NT2/D1 (cell line): Measurements from ENCODE around the gene NFS1.

ENCODE experiments used
- DNase-seq: peaks from one replicate; pipeline ENCODE4 v3.0.0-alpha.2; 2011; ENCODE audit warnings: low read depth, low spot score
- H3K27me3 ChIP-seq: 2 replicates; pipeline ENCODE4 v1.6.0; 2011; ENCODE audit warnings: mild to moderate bottlenecking; ENCODE audit not compliant: insufficient read length, insufficient read depth
- H3K36me3 ChIP-seq: 2 replicates; pipeline ENCODE4 v1.6.1; 2011; ENCODE audit warnings: mild to moderate bottlenecking, low read length, mixed read lengths; ENCODE audit not compliant: insufficient read depth, insufficient read length
- H3K4me1 ChIP-seq: 2 replicates; pipeline ENCODE4 v1.5.1; 2011; ENCODE audit not compliant: insufficient read depth, insufficient read length
- H3K4me3 ChIP-seq: 2 replicates; pipeline ENCODE4 v1.5.1; 2011; ENCODE audit warnings: low read depth; ENCODE audit not compliant: insufficient read length
- H3K9ac ChIP-seq: 2 replicates; pipeline ENCODE4 v1.6.0; 2011; ENCODE audit warnings: low read depth; ENCODE audit not compliant: insufficient read length
- H3K9me3 ChIP-seq: 2 replicates; pipeline ENCODE4 v1.5.1; 2011; ENCODE audit warnings: mild to moderate bottlenecking, low read length; ENCODE audit not compliant: insufficient read depth
- SUZ12 ChIP-seq: IDR thresholded peaks from 2 replicates; pipeline ENCODE4 v1.6.1; 2011; ENCODE audit not compliant: insufficient read length, insufficient read depth; ENCODE audit errors: extremely low read depth
- YY1 ChIP-seq: IDR thresholded peaks from 2 replicates; pipeline ENCODE4 v1.6.1; 2011; ENCODE audit not compliant: insufficient read length, insufficient read depth
- ZNF274 ChIP-seq: IDR thresholded peaks from 2 replicates; pipeline ENCODE4 v1.6.1; 2011; ENCODE audit warnings: mild to moderate bottlenecking, low read depth, low read length

The NFS1 gene

GRCh38 chr20:35648836-35649235, 50.3 kb downstream of the NFS1 start:
- no peak for DNase-seq
- H3K27me3 ChIP-seq = no peaks in the 10 kb centered on the region
- no peak for TF ChIP-seq SUZ12
- TF ChIP-seq YY1 = no peak
- TF ChIP-seq ZNF274 = no peak
- H3K36me3 ChIP-seq = peaks cover 33% of the 10 kb centered on the region
- H3K9ac ChIP-seq = no peak overlapping the region
- no peaks in the 10 kb centered on the region for H3K9me3 ChIP-seq
- peaks cover 2% of the 10 kb centered on the region for H3K4me1 ChIP-seq
- H3K4me3 ChIP-seq = no peak overlapping the region

DNA sequence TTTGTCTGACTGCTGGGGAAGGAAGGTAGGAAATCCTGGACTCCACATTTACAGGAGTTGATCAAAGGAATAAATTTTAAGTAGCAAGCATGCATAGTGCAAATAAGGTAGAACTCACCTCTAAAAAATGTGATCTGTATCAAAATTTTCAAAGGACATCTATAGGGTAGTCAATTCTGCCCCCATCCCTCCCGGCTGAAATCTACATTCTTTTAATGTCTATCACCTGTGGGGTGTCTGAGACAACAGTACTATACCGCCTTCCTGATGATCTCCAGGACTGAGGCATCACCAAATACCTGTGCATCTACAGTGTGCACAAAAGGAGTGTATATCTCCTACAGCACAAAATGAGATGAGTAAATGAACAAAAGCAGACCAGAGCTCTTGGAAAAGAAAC, 54.3 kb downstream of the NFS1 start:
- H3K27me3 ChIP-seq = no peaks in the 10 kb centered on the region
- H3K4me3 ChIP-seq = no peak overlapping the region
- H3K9ac ChIP-seq = no peak overlapping the region
- DNase-seq = no peak
- no peaks in the 10 kb centered on the region for H3K9me3 ChIP-seq
- TF ChIP-seq ZNF274 (no peak), YY1 (no peak), SUZ12 (no peak)
- peaks cover 2% of the 10 kb centered on the region for H3K36me3 ChIP-seq
- no peaks in the 10 kb centered on the region for H3K4me1 ChIP-seq

GRCh38 chr20:35643045-35643444, 56.1 kb downstream of the NFS1 start:
- no peak overlapping the region for H3K9ac ChIP-seq
- TF ChIP-seq YY1 (no peak), ZNF274 (no peak), SUZ12 (no peak)
- no peaks in the 10 kb centered on the region for H3K36me3 ChIP-seq
- peaks cover 3% of the 10 kb centered on the region for H3K4me1 ChIP-seq
- no peaks in the 10 kb centered on the region for H3K9me3 ChIP-seq
- DNase-seq = no peak
- no peak overlapping the region for H3K4me3 ChIP-seq
- H3K27me3 ChIP-seq = no peaks in the 10 kb centered on the region

DNA sequence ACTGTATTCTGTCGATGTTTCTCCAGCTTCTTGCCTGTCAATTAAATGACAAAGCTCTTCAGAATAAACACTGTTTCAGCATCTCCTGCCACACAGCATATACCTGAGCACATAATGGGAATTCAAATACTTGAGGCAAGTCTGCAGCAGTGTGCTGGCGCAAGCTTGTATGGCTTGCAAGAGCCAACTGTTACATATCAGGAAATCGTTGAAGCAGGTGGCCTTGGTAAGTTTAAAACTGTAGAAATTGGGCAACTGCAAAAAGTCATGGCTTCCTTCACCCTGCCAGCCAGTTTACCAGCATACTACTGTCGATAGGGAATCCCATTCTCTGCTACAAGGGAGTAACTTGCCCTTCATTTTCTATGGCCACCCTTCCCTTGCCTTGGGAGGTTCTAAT, 57.4 kb downstream of the NFS1 start:
- no peak overlapping the region for H3K9ac ChIP-seq
- H3K9me3 ChIP-seq = no peaks in the 10 kb centered on the region
- H3K4me1 ChIP-seq = peaks cover 6% of the 10 kb centered on the region
- DNase-seq = no peak
- no peak overlapping the region for H3K4me3 ChIP-seq
- no peaks in the 10 kb centered on the region for H3K36me3 ChIP-seq
- H3K27me3 ChIP-seq = no peaks in the 10 kb centered on the region
- TF ChIP-seq YY1 = no peak

DNA sequence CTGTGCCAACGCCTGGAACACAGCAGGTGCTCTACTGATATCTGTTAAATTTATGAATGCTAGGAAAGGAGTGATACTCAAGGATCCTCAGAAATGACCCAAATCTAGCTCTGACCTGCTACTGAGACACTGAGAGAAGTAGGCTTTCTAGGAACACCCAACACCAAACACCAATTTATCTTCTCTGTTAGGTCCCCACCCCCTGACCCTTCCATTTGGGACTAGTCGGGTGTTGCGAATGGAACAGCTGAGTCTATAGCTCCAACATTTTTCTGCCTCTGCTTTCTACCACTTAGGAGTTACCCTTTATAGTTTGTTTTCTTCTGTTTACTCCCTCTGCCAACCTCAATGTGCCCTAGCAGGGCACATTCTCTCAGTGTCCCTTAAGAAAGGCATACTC, 58.4 kb downstream of the NFS1 start:
- Histone ChIP-seq H3K9ac (no peak overlapping the region), H3K27me3 (no peaks in the 10 kb centered on the region), H3K36me3 (no peaks in the 10 kb centered on the region), H3K4me3 (no peak overlapping the region), H3K4me1 (peaks cover 6% of the 10 kb centered on the region), H3K9me3 (no peaks in the 10 kb centered on the region)
- TF ChIP-seq YY1 (no peak), SUZ12 (no peak), ZNF274 (no peak)
- no peak for DNase-seq

DNA sequence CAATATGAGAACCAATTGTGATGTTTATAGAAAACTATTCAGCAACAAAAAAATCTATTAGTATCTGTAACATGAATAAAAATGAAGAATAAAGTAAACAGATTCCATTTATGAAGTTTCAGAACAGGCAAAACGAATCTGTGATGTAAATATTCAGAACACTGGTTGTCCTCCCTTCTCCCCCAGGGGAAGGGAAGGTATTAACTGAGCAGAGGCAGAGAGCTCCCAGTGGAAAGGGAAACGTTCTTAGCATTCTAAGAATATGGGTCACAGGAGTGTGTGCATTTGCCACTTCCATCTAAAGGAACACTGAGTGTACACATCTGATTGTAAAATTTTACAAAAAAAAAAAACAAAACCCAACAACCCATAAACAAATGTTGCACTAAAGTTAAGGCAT, 60.4 kb downstream of the NFS1 start:
- H3K9ac ChIP-seq = no peak overlapping the region
- H3K36me3 ChIP-seq = no peaks in the 10 kb centered on the region
- H3K4me3 ChIP-seq = no peak overlapping the region
- H3K27me3 ChIP-seq = no peaks in the 10 kb centered on the region
- no peaks in the 10 kb centered on the region for H3K9me3 ChIP-seq
- H3K4me1 ChIP-seq = peaks cover 6% of the 10 kb centered on the region
- no peak for TF ChIP-seq YY1
- no peak for TF ChIP-seq SUZ12
- no peak for TF ChIP-seq ZNF274
- no peak for DNase-seq

- Histone ChIP-seq H3K36me3 (peaks cover 12% of the 10 kb centered on the region), H3K27me3 (no peaks in the 10 kb centered on the region), H3K9me3 (no peaks in the 10 kb centered on the region), H3K4me1 (peaks cover 6% of the 10 kb centered on the region), H3K9ac (no peak overlapping the region), H3K4me3 (no peak overlapping the region)
- no peak for DNase-seq
- TF ChIP-seq YY1 (no peak), SUZ12 (no peak), ZNF274 (no peak)
These were observed 61.9 kb downstream of the NFS1 start for GRCh38 chr20:35637276-35637675.

- H3K27me3 ChIP-seq = no peaks in the 10 kb centered on the region
- no peak for DNase-seq
- H3K36me3 ChIP-seq = peaks cover 24% of the 10 kb centered on the region
- H3K4me1 ChIP-seq = peaks cover 6% of the 10 kb centered on the region
- no peak overlapping the region for H3K9ac ChIP-seq
- TF ChIP-seq ZNF274 = no peak
- no peak for TF ChIP-seq YY1
- no peak for TF ChIP-seq SUZ12
- H3K4me3 ChIP-seq = no peak overlapping the region
- no peaks in the 10 kb centered on the region for H3K9me3 ChIP-seq
These were observed 63.1 kb downstream of the NFS1 start for GRCh38 chr20:35636095-35636494.
